ENCODE results near the gene ABLIM2. TPM values are rescaled to one million over a fixed set of nuclear protein-coding genes. Genes with fewer than 3 reads are reported as not detected.
A peak's percentile ranks its signal among the peaks of the same experiment; 100 is the strongest.

The ABLIM2 gene
- total RNA-seq, 2 donors from 2014 or later: 6.0 to 20.8 TPM

DNA sequence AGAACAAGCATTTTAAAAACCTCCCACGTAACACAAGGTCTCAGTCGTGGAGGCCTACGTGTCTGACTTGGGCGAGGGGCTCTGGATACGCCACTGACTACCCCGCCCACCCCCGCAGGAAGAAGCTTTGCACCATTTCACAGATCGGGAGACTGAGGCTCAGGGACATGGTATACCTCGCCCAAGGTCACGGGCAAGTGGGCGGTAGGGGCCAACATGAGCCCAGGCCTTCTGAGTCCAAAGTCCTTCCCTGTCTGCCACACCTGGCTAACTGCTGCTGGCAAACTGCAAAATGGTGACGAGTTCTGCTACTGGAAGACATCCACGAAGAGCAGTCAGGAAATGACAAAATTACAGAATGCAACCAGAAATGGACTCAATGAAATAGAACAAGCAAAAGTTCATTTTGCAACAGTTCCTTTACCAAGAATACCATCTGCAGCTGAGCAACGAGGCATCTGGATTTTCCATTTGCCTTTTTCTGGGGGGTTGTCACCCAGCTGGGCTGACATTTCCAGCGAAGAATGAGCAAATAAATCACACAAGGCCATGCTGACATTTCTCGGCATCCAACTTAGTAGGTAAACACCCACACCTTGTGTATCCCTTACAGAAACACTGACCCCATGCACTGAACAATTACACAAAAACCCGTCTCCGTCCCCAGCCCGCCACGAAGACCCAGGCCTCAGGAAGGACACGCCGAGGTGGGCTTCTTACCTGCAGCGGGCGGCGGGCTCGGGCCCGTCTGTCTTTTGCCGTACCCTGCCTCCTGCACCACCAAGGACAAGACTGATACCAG lies 148.7 kb downstream of the ABLIM2 start:
- H3K27me3 ChIP-seq: no peaks in the 10 kb centered on the region
- H3K27ac ChIP-seq: no peak overlapping the region
- no peak for TF ChIP-seq POLR2A (IDR thresholded peaks at IDR 0.05)
- TF ChIP-seq, protein P1, sequence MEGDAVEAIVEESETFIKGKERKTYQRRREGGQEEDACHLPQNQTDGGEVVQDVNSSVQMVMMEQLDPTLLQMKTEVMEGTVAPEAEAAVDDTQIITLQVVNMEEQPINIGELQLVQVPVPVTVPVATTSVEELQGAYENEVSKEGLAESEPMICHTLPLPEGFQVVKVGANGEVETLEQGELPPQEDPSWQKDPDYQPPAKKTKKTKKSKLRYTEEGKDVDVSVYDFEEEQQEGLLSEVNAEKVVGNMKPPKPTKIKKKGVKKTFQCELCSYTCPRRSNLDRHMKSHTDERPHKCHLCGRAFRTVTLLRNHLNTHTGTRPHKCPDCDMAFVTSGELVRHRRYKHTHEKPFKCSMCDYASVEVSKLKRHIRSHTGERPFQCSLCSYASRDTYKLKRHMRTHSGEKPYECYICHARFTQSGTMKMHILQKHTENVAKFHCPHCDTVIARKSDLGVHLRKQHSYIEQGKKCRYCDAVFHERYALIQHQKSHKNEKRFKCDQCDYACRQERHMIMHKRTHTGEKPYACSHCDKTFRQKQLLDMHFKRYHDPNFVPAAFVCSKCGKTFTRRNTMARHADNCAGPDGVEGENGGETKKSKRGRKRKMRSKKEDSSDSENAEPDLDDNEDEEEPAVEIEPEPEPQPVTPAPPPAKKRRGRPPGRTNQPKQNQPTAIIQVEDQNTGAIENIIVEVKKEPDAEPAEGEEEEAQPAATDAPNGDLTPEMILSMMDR (IDR thresholded peaks at IDR 0.05): no peak
- no peaks in the 10 kb centered on the region for H3K9me3 ChIP-seq
- H3K4me1 ChIP-seq: no peaks in the 10 kb centered on the region
- peak in 3 of 4 donors; percentile 35 to 61 (median 60) for DNase-seq
- no peak for ATAC-seq
- WGBS, 2 donors: 74 to 83% methylated on average over 18 to 28 of the region's 28 CpGs
- intact Hi-C loops (cut with DNase I): no loop called here
- no peak overlapping the region for H3K4me3 ChIP-seq
- no peaks in the 10 kb centered on the region for H3K36me3 ChIP-seq (replicated peaks in 1 of 2; ENCODE audit: insufficient read depth in 1 of 2, low read depth in 2 of 2)

DNA sequence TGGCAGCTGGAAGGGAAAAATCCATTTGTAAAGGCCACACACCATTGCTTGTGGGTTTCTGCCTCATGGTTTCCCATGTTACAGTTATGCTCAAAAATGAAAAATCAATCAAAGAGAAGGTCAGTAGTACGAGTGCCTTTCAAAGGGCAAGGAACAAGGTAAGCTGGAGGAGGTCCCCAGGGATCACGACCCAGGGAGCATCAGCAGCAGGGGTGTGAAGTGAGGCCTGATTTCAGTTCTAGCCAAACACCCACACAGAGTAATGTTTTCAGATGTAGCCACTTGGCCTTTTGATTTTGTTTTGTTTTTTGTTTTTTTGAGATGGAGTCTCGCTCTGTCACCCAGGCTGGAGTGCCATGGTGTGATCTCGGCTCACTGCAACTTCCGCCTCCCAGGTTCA lies 149.5 kb downstream of the ABLIM2 start:
- no peaks in the 10 kb centered on the region for H3K9me3 ChIP-seq
- no peak for TF ChIP-seq POLR2A (IDR thresholded peaks at IDR 0.05)
- TF ChIP-seq, protein P1 (IDR thresholded peaks at IDR 0.05): no peak
- WGBS, 2 donors: 89 to 91% methylated on average over 5 of the region's 5 CpGs
- DNase-seq (no peak), ATAC-seq (no peak)
- H3K4me1 ChIP-seq: no peaks in the 10 kb centered on the region
- H3K27ac ChIP-seq: no peak overlapping the region
- intact Hi-C loops (cut with DNase I): no loop called here
- no peaks in the 10 kb centered on the region for H3K36me3 ChIP-seq (replicated peaks in 1 of 2; ENCODE audit: insufficient read depth in 1 of 2, low read depth in 2 of 2)
- no peaks in the 10 kb centered on the region for H3K27me3 ChIP-seq
- no peak overlapping the region for H3K4me3 ChIP-seq

DNA sequence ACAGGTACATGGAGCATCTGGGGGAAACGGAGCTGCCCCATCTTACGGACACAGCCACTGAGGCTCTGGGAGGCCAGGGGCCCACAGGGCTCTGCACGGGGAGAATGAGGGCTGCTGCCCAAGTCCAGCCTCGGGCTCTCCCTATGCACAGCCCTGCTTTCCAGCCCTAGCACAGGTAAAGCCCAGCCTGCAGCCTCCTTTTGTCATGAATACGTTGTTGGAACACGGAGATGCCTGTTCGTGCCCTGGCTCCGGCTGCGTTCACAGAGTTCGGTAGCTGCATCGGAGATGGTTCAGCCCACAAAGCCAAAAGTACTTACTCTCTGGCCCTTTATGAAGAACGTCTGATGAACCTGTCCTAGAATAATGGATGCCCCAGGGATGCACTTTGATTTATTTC lies 150.2 kb downstream of the ABLIM2 start:
- no peak for TF ChIP-seq POLR2A (IDR thresholded peaks at IDR 0.05)
- TF ChIP-seq, protein P1 (IDR thresholded peaks at IDR 0.05): no peak
- 84 to 86% methylated on average over 12 of the region's 12 CpGs for WGBS, 2 donors
- intact Hi-C loops (cut with DNase I): no loop called here

DNA sequence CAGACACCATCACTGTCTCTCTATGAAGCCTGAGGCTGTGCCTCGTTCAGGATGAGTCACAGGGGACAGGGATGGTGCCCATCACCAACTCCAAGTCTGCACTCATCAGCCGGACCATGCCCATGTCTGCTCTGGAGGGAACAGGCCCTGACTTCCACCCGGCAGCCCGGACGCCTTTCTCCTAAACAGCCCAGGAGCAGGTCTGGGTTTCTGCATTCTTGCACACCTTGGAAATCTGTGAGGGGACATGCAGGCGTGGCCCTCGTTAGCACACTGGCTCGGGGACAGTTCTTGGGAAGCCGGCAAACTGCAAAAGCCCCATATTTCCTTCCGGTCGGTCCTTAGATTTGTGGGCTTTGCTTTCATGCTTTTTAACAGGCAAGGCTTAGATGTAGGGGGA lies 151.0 kb downstream of the ABLIM2 start:
- Histone ChIP-seq H3K4me3 (no peak overlapping the region), H3K36me3 (replicated peaks in 1 of 2; ENCODE audit: insufficient read depth in 1 of 2, low read depth in 2 of 2) (no peaks in the 10 kb centered on the region), H3K27ac (no peak overlapping the region), H3K4me1 (no peaks in the 10 kb centered on the region), H3K9me3 (no peaks in the 10 kb centered on the region), H3K27me3 (no peaks in the 10 kb centered on the region)
- no peak for DNase-seq
- no peak for TF ChIP-seq POLR2A (IDR thresholded peaks at IDR 0.05)
- TF ChIP-seq, protein P1 (IDR thresholded peaks at IDR 0.05): no peak
- 84 to 86% methylated on average over 8 to 11 of the region's 11 CpGs for WGBS, 2 donors
- intact Hi-C loops (cut with DNase I): no loop called here
- no peak for ATAC-seq

More for the DNA sequence above, 150.2 kb downstream of the ABLIM2 start:
- Histone ChIP-seq H3K27ac (no peak overlapping the region), H3K9me3 (no peaks in the 10 kb centered on the region), H3K36me3 (replicated peaks in 1 of 2; ENCODE audit: insufficient read depth in 1 of 2, low read depth in 2 of 2) (no peaks in the 10 kb centered on the region), H3K27me3 (no peaks in the 10 kb centered on the region), H3K4me3 (no peak overlapping the region), H3K4me1 (no peaks in the 10 kb centered on the region)
- ATAC-seq (no peak), DNase-seq (no peak)

DNA sequence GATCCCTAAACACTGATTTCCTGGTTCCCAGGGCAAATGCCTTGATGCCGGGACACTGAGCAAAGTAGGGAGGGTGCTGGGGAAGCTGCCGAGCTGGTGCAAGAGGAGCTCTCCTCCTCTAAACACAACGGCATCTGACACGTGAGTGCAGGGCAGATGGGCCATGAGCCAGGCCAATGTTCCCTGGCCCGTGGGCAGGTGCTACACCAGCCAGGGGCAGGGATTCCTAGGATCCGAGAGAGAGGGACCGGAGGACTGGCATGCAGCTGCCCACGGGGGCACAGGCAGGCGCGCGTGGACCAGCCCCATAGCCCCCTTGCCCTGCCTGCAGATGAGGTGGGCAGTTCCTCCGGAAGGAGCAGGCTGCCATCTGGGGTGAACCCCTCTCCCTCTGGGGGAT lies 152.1 kb downstream of the ABLIM2 start:
- intact Hi-C loops (cut with DNase I): no loop called here
- 74 to 90% methylated on average over 8 to 12 of the region's 12 CpGs for WGBS, 2 donors
- Histone ChIP-seq H3K27me3 (no peaks in the 10 kb centered on the region), H3K36me3 (replicated peaks in 1 of 2; ENCODE audit: insufficient read depth in 1 of 2, low read depth in 2 of 2) (no peaks in the 10 kb centered on the region), H3K4me3 (no peak overlapping the region), H3K4me1 (no peaks in the 10 kb centered on the region), H3K27ac (no peak overlapping the region), H3K9me3 (no peaks in the 10 kb centered on the region)
- DNase-seq (no peak), ATAC-seq (no peak)
- TF ChIP-seq POLR2A (IDR thresholded peaks at IDR 0.05): no peak
- TF ChIP-seq, protein P1 (IDR thresholded peaks at IDR 0.05): no peak

Measured in body of pancreas (tissue), 4 donors.